ENCODE data around the gene DND1.
"Not testable (repeated sequence)": the region's sequence is repeated elsewhere in the genome, so short reads cannot be mapped to it uniquely, and the experiment has no call there.

Gene DND1

DNA sequence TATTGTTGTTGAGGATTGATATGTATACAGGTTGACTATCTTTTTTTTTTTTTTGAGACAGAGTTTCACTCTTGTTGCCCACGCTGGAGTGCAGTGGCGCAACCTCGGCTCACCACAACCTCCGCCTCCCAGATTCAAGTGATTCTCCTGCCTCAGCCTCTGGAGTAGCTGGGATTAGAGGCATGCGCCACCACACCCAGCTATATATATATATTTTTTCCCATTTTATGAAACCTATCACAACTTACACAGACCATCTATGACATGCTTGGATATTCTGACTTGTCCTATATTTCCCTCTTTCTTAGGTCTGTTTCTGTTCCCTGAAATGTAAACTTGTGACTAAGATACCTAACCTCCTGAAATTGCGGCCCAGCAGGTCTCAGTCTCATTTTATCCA lies 45.4 kb downstream of the DND1 start:
- no peaks in the 10 kb centered on the region for H3K36me3 ChIP-seq
- DNase-seq: no peak
- no peak overlapping the region for H3K4me3 ChIP-seq (ENCODE audit: low read depth, low read length)
- no peak overlapping the region for H3K27ac ChIP-seq
- H3K9me3 ChIP-seq (ENCODE audit: severe bottlenecking): no peaks in the 10 kb centered on the region
- H3K27me3 ChIP-seq (ENCODE audit: insufficient read depth, low read depth, severe bottlenecking): no peaks in the 10 kb centered on the region
- TF ChIP-seq, protein P1, sequence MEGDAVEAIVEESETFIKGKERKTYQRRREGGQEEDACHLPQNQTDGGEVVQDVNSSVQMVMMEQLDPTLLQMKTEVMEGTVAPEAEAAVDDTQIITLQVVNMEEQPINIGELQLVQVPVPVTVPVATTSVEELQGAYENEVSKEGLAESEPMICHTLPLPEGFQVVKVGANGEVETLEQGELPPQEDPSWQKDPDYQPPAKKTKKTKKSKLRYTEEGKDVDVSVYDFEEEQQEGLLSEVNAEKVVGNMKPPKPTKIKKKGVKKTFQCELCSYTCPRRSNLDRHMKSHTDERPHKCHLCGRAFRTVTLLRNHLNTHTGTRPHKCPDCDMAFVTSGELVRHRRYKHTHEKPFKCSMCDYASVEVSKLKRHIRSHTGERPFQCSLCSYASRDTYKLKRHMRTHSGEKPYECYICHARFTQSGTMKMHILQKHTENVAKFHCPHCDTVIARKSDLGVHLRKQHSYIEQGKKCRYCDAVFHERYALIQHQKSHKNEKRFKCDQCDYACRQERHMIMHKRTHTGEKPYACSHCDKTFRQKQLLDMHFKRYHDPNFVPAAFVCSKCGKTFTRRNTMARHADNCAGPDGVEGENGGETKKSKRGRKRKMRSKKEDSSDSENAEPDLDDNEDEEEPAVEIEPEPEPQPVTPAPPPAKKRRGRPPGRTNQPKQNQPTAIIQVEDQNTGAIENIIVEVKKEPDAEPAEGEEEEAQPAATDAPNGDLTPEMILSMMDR (IDR thresholded peaks at IDR 0.05; ENCODE audit: low read depth, low read length): no peak

DNA sequence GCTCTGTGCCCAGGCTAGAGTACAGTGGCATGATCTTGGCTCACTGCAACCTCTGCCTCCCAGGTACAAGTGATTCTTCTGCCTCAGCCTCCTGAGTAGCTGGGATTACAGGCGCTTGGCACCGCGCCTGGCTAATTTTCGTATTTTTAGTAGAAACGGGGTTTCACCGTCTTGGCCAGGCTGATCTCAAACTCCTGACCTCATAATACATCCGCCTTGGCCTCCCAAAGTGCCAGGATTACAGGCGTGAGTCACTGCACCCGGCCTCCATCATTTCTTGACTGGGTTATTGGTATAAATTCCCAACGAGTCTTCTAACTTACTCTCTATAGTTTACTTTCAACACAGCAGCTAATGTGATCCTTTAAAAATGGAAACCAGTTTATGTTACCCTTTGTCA lies 48.5 kb downstream of the DND1 start:
- DNase-seq; H3K9me3 ChIP-seq (ENCODE audit: severe bottlenecking); H3K27ac ChIP-seq; H3K4me3 ChIP-seq (ENCODE audit: low read depth, low read length); H3K27me3 ChIP-seq (ENCODE audit: insufficient read depth, low read depth, severe bottlenecking); H3K36me3 ChIP-seq: not testable (repeated sequence)

DNA sequence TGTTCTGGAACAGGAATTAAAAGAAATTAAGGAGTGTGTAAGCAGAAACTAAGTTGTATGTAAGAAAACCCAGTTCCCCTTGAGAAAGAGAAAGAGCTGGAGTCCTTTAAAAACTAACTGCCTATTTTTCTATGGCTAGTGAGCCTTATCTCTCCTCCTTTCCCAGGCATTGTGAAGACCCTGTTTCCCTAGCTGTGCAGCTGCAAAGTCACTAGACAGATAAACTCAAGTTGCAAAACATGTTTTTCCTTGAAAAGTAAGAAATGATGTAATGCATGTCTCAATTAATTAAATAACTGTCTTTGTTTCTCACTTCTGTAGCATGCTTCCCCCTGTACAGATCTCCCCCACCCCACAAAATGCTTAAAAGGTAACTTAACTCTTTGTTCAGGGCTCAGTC lies 50.3 kb downstream of the DND1 start:
- not testable (repeated sequence) for H3K4me3 ChIP-seq (ENCODE audit: low read depth, low read length); H3K9me3 ChIP-seq (ENCODE audit: severe bottlenecking); H3K27me3 ChIP-seq (ENCODE audit: insufficient read depth, low read depth, severe bottlenecking); DNase-seq; H3K36me3 ChIP-seq; H3K27ac ChIP-seq

GRCh38 chr5:140622301-140622700 lies 51.1 kb downstream of the DND1 start:
- TF ChIP-seq, protein P1 (IDR thresholded peaks at IDR 0.05; ENCODE audit: low read depth, low read length): no peak
- no peaks in the 10 kb centered on the region for H3K36me3 ChIP-seq
- no peak for DNase-seq
- peaks cover 3% of the 10 kb centered on the region for H3K9me3 ChIP-seq (ENCODE audit: severe bottlenecking)
- H3K4me3 ChIP-seq (ENCODE audit: low read depth, low read length): no peak overlapping the region
- H3K27me3 ChIP-seq (ENCODE audit: insufficient read depth, low read depth, severe bottlenecking): no peaks in the 10 kb centered on the region
- H3K27ac ChIP-seq: no peak overlapping the region

All from WERI-Rb-1 (cell line).